GF-D8 (cell line): Measurements from ENCODE around the gene POU2F1.
"Not testable (repeated sequence)": the region's sequence is repeated elsewhere in the genome, so short reads cannot be mapped to it uniquely, and the experiment has no call there.

Experiments used
- DNase-seq: peaks from one replicate; lab custom pipeline; 2025; lab: John Stamatoyannopoulos, UW

Gene POU2F1

DNA sequence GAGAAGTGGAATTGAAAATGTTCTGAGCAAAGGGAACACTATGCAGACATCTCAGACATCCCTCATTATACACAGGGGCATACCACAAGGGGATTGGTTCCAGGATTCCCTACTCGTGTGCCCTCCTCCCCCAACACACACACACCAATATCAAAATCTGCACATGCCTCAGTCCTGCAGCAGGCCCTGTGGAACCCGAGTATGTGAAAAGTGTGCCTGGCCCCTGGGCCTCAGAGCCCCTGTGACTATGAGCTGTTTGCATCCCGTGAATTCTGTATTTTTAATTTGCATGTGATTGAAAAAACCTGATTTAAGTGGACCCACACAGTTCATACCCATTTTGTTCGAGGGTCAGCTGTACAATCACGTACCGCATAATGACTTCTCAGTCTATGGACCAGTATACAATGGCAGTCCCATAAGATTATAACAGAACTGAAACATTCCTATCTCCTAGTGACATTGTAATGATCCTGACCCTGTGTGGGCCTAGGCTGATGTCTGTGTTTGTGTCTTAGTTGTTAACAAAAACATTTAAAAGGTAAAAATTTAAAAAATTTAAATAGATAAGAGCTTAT, 11.3 kb downstream of the POU2F1 start:
- no peak for DNase-seq

DNA sequence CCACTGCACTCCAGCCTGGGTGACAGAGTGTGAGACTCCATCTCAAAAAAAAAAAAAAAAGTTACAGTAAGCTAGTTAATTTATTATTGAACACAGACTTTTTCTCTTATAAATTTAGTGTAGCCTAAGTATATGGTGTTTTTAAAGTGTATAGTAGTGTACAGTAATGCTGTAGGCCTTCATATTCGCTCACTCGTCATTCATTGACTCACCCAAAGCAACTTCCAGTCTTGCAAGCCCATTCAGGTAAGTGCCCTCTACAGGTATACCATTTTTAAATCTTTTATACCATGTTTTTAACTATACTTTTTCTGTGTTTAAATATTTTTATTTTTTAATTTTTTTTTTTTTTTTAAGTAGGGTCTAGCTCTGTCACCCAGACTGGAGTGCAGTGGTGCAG, 12.1 kb downstream of the POU2F1 start:
- DNase-seq: no peak

DNA sequence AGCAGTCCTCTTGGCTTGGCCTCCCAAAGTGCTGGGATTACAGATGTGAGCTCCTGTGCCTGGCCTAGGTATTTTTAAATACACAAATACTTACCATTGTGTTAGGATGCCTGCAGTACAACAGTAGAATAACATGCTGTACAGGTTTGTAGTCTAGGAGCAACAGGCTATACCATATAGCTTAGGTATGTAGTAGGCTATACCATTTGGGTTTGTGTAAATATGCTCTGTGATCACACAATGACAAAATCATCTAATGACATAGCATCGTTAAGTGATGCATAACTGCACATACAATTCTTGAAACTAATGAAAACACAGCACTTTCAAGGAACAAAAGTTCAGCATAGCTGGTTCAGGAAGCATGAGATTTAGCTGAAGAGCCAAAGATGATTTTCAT, 12.7 kb downstream of the POU2F1 start:
- no peak for DNase-seq

DNA sequence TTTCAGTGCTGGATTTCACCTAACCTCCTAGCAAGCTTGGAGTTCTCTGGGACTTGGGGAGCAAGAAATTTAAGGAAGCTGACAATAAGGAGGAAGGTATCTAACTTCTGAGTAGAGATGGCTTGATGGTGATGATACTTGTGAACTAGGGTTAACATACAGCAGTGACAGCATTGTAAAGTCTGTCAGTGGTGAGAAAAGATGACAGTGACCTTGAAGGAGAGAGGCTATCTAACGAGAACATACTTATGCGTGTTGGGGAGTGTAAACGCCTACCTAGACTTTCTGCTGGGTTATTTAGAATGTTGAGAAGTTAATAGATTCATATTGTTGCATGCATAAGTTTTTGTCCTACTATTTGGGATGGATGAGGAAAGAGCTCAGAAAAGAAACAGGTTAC, 16.3 kb downstream of the POU2F1 start:
- DNase-seq: no peak

DNA sequence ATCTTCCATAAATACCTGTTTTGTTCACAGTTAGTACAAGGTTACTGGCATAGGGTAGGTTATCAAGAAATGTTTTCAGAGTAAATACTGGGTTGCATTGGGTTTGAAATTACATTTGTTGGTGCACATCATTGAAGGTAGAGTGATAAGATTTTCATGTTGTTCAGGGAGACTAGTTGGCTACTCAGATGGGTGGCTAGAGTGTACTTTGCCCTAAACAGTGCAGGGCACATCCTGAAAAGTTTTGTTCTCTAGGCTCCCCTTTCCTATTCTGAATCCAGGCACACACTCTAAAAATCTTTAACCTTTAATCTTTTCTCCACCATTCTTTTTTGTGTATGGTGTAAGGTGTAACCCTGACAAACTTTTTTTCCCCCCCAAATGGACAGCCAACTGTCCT, 18.0 kb downstream of the POU2F1 start:
- no peak for DNase-seq

DNA sequence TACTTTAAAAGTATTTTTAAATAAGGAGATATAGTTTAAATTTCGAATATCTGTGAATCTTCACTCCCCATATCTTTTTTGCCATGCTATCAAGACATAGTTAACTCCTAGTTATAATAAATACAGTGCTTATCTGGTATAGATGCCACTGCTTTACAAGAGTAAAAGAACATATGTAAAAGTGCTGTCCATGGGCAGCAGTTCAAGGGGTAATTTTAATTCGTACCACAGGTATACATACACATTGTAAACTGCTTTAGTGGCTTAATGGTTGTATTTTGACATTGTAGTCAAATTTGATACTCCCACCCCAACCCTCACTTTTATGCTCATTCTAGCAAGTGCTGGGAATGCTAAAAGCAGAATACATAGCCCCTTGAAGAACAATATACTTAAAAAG, 18.6 kb downstream of the POU2F1 start:
- no peak for DNase-seq

DNA sequence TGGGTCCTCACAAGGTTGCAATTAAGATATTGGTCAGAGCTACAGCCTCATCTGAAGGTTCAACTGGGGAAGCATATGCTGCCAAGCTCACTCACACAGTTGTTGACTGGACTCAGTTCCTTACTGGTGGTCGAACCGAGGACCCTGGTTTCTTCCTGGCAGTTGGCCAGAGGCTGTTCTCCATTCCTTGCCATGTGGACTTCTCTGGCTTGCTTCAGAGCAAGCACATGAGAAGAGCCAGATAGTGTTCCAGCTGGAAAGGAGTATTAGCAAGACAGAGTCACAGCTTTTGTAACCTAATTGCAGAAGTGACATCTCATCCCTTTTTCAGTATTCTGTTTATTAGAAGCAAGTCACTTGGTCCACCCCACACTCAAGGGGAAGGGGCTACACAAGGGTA, 23.6 kb downstream of the POU2F1 start:
- DNase-seq: no peak

DNA sequence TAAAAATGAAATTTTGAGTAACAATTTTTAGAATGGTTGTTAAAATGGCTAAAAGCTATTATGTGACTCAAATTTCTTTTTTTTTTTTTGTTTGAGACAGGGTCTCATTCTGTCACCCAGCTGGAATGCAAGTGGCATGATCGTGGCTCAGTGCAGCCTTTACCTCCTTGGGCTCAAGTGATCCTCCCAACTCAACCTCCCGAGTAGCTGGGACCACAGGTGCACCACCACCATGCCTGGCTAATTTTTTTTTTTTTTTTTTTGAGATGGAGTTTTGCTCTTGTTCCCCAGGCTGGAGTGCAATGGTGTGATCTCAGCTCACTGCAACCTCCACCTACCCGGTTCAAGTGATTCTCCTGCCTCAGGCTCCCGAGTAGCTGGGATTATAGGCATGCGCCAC, 24.5 kb downstream of the POU2F1 start:
- DNase-seq: not testable (repeated sequence)

DNA sequence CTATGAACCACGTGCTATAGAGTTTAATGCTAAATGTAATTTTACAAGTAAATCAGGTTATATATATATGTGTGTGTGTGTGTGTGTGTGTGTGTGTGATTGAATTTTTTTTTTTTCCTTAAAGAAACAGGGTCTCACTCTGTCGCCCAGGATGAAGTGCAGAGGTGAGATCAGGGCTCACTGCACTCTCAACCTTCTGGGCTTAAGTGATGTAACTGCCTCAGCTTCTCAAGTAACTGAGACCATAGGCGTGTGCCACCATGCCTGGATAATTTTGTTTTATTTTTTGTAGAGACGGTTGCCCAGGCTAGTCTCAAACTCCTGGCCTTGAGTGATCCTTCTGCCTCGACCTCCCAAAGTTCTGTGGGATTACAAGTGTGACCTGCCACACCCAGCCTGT, 26.3 kb downstream of the POU2F1 start:
- DNase-seq: no peak

DNA sequence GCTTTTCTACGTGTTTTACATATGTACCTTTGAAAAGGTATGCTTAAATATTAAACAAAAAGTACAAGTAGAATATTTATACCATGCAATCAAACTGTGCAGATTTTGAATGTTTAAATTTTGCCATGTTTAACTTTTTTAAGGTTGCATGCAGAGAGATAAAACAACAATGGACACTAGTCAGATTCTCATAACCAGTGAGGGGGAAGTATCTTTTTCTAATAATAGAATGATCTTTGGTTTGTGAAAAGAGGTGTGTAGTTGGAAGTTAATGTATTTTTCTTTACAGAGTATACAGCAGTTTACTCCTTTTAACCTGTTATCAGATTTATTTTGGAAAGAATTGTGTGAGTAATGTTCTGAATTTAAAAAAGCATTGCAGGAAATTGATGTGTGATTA, 27.1 kb downstream of the POU2F1 start:
- DNase-seq: no peak

DNA sequence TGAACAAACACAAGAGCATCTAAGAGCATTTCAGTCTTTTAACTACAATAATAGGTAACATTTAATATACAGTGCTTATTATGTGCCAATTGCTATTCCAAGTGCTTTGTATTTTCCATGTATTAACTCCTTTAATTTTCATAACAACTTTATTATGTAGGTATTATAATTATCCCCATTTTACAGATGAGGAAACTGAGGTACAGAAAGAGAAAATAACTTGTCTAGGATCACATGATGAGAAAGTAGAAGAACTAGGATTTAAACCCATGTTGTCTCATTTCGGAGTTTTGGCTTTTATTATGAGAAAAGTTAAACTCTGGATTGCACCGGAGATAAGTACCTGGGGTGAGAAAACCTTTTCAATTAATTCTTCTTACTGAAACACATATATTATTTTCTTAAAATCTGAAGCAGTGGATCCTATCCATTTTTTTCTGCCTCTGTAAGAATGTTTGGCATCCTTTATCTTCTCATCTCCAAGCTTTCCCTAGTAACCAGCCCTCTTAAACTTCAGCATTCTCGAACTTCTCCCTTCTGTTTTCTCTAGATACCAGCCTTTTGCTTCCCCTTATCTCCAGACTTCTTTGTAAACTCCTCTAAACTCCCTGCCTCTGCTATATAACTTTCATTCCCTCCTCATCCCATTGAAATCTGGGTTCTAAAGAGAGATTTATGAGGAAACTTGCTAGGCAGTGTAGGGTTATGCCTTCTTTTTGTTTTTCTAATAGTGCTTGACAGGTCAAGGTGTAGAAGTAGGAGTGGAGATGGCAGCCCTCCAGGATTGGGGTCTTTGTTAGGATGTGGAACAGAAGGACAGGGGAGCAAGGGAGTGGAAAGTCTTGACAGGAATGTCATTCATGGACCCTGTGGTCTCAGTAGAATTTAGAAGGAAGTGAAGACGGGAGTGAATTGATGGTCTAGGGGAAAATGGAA, 28.3 kb downstream of the POU2F1 start:
- DNase-seq: no peak

DNA sequence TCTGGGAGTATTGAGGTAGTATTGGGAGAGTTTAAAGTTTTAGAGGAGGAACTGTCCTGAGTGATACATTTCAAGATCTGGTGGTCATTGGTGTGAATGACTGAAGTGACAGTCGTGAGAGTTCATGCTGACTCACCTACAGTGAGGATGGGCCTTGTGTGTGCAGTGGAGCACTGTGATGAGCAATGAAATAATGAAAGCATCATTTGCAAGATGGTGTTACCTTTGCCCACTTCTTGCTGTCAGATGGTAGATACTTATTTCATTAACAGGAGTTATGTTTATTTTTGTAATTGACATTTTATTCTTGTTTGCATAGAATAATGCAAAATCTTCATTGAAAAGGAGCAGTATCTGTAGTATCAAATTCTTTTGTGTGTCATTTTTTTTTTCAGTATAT, 29.0 kb downstream of the POU2F1 start:
- no peak for DNase-seq

DNA sequence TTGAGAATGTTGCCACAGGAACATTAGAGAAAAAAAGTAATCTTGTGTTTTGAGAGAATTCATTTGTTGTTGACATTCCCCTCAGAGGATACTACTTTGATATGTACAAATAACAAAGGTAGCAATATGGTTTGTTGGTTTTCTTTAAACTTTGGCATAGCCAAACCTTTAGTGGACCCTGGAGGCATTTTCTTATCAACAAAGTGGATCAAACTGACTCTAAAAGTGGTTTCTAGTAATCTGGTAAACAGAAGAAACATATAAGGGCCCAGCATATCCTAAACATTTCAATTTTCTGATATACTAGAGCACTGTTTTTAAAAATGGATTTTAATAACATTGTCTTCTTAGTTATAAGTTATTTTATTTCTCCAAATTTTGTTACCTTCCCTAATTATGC, 29.8 kb downstream of the POU2F1 start:
- no peak for DNase-seq

DNA sequence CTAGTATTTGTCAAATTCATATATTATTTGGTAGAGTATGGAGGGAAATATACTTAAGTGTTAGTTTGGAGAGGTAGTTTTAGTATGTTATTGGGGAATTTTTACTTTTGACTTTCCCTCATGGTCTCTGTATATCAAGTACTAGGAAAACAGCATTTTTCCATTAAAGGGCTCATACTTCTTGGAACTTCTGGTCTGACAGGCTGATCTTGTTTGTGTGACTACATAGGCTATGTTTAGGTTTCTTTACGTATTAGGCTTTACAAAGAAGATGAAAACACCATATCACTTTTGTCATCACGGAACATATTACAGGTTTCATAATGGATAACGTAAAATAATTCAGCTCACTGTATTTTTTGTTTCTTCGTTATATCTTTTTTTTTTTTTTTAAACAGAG, 30.8 kb downstream of the POU2F1 start:
- no peak for DNase-seq

DNA sequence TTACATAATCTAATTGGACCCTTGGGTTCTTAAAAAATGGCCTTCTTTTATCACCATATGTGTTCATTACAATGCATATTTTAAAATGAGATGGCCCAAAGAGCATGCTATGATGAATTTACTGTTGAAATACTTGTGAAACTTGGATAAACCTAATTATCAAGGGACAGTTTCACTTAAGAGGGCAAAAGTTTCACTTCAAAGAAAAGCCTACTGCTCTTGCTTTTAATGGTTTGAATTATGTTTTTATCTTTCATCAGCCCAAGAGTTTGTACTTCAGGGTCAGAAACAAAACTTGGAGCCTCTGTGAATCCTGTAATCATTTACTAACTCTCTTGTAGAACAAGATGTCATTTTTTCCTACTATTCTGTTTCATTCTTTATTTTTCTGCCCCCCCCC, 32.3 kb downstream of the POU2F1 start:
- no peak for DNase-seq

DNA sequence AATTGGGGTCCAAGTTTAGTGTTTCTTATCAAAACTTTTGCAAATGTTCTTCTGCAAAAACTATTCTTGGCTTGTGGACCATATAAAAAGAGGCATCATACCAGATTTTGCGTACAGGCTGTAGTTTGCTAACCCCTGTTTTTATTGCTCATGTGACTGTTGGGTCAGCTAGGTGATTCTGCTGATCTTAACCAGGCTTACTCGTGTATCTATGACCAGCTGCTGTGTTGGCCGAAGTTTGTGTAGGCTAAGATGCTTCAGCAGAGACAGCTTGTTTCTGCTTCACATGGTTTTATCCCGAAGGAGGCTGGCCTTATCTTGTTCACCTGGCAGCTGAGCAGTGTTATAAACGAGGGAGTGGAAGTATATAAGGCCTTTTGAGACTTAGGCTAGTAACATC, 38.2 kb downstream of the POU2F1 start:
- DNase-seq: no peak

DNA sequence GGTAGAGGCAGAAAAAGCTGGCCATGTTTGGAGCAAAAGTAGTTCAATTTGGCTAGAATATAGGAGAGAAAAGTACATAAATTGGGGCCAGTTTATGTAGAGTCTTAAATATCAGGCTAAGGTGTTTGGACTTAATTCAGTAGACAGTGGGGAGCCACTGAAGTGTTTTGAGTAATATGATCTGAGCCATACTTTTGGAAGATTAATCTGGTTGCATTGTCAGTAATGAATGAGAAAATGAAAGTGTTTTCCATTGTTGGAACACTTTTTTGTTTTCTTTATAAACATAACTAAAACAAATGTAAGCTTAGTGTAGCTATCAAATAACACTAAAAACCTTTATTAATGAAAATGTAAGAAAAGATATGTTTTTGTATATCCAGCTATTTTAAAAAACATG, 42.1 kb downstream of the POU2F1 start:
- DNase-seq: no peak

DNA sequence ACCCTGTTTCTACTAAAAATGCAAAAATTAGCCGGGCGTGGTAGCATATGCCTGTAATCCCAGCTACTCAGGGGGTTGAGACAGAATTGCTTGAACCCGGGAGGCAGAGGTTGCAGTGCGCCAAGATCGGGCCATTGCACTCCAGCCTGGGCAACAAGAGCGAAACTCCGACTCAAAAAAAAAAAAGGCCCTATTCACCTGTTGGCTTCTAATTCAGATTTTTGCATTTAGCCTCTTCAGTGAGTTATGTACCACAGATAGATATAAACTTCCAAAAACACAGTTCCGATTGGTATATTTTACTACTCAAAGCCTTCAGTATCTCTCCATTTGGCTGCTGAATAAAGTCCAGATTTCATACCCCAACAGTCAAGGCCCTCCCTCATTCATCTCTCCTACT, 42.7 kb downstream of the POU2F1 start:
- DNase-seq: no peak

DNA sequence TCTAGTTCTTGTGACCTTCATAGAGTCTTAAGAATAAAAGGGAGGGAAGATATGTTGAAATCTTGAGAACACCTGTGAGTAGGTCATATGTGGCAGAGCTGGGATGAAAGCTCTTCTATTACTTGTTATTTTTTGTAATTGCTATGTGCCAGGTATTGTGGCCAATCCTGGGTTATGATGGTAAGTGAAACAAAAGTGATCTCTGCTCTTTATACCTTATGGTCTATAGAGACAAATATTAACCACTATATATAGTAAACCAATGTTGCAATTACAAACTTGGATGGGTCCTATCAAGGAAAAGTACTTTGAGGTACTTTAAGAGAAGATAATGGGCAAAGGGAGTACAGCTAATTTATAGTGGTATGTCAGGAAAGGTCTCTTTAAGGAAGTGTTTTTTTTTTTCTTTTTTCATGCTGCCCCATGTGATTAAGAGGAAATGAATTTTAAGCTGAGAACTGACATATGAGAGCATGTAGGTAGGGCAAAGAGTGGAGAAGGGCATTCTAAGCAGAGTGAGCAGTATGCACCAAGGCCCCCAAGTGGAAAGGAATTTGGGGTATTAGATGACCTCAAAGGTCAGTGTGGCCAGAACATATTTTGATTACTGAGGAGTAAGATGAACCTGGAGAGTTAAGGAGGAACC, 43.3 kb downstream of the POU2F1 start:
- DNase-seq: peak; percentile 64

DNA sequence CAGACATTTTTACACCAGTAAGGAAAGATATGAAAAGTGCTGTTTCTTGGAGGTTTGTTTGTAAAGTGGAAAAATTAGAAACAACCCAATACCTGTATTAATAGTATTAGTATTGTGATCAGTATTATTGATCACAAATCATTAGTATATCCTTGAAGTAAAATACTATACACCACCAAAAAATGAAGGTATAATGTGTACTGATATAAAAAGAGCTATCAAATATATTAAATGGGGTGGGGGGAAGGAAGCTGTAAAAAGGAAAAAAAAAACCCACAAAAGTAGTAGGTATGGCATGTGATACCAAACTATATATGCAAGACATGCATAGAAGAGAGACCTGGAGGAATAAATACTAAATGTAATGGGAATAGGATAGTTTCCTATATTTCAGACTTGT, 46.3 kb downstream of the POU2F1 start:
- DNase-seq: no peak

DNA sequence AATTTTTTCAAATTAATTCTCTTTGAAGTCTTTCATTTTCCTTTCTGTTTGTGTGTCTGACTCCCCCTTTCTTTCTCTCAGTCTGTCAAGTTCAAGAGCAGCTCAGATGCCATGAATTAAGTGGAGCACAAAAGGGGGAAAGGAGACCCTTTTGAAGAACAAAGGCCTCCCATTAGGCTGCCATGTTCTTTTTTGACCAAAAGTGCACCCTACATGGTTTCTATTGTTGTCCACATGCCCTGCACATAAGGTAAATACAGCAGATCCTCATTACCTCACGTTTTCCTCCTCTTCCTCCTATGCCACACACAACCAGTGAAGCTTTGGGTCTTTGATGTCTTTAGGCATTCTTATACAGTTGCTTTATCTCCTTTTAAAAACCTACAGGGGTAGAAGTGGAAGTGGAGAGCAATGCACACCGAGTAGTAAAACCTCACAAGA, 47.7 kb downstream of the POU2F1 start:
- DNase-seq: no peak

DNA sequence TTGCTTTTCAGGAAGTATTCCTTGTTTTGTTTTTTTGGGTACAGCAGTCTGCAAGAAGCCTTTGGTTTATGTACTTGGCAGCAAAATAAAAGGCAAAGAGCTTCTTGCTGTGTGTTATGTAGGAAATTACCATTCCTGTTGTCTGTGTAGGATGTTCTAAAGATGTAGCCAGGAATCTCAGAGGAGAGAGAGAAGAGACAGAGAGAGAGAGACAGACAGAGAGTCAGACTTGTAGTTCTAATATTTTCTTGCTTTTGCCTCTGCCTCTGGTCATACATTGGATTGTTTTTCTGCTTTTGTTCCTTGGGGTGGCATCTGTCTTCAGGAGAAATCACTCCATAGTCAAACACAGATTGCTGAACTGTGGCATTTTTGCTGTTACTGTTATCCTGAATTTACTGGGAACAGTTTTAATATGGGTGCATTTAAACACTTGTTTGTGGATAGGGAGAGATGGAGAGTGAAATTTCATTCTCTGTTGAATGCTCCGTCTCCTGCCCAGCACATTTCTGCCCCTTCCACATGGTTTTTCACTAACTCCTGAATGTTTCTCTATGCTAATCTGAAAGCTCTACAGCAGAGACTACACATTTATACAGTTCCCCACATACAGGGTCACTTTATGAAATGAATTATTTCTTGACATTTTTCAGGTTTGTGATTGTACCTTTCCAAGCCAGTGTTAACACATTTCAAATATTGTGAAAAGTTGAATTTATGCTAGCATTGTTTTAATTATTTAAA, 49.8 kb downstream of the POU2F1 start:
- no peak for DNase-seq
